ENCODE data around the gene STPG1.

Gene STPG1

DNA sequence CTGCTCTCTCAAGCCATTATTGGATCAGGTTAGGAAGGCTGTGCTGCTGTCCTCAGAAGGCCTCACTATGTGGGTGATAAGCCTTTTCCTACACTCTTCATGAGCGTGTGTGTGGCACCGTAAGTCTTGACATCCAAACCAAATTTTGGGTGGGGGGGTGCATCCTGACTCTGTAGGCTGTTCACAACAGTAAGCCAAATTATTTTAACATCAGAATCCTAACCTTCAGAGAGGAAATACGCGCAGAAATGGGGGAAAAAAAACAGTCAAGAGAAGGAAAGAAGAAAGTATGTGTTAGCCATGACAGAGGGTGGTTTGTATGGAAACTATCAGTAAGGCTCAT is 21.0 kb downstream of the STPG1 start:
- Histone ChIP-seq H3K4me1 (no peaks in the 10 kb centered on the region), H3K36me3 (ENCODE audit: control insufficient read depth, insufficient read depth, low read length) (no peaks in the 10 kb centered on the region), H3K9me3 (ENCODE audit: control insufficient read depth, low read length) (no peaks in the 10 kb centered on the region), H3K79me2 (no peaks in the 10 kb centered on the region), H3K9ac (no peak overlapping the region), H3K27ac (peak overlapping the region; percentile 72), H3K4me3 (ENCODE audit: low read depth, low read length) (no peak overlapping the region), H3K27me3 (ENCODE audit: control insufficient read depth, insufficient read depth, low read length) (no peaks in the 10 kb centered on the region), H3K4me2 (ENCODE audit: low read length) (no peak overlapping the region), H2AFZ (no peak overlapping the region)
- TF ChIP-seq CTCF (IDR thresholded peaks at IDR 0.05): no peak

- H2AFZ ChIP-seq: no peak overlapping the region
- TF ChIP-seq CTCF (IDR thresholded peaks at IDR 0.05): peak; percentile 37
- H3K27me3 ChIP-seq (ENCODE audit: control insufficient read depth, insufficient read depth, low read length): no peaks in the 10 kb centered on the region
- H3K27ac ChIP-seq: peak overlapping the region; percentile 72
- H3K36me3 ChIP-seq (ENCODE audit: control insufficient read depth, insufficient read depth, low read length): no peaks in the 10 kb centered on the region
- H3K9ac ChIP-seq: no peak overlapping the region
- no peaks in the 10 kb centered on the region for H3K9me3 ChIP-seq (ENCODE audit: control insufficient read depth, low read length)
- no peak overlapping the region for H3K4me3 ChIP-seq (ENCODE audit: low read depth, low read length)
- H3K79me2 ChIP-seq: no peaks in the 10 kb centered on the region
- peak overlapping the region; percentile 14 for H3K4me2 ChIP-seq (ENCODE audit: low read length)
- no peaks in the 10 kb centered on the region for H3K4me1 ChIP-seq
Measured at GRCh38 chr1:24391882-24392603, 21.5 kb downstream of the STPG1 start.

DNA sequence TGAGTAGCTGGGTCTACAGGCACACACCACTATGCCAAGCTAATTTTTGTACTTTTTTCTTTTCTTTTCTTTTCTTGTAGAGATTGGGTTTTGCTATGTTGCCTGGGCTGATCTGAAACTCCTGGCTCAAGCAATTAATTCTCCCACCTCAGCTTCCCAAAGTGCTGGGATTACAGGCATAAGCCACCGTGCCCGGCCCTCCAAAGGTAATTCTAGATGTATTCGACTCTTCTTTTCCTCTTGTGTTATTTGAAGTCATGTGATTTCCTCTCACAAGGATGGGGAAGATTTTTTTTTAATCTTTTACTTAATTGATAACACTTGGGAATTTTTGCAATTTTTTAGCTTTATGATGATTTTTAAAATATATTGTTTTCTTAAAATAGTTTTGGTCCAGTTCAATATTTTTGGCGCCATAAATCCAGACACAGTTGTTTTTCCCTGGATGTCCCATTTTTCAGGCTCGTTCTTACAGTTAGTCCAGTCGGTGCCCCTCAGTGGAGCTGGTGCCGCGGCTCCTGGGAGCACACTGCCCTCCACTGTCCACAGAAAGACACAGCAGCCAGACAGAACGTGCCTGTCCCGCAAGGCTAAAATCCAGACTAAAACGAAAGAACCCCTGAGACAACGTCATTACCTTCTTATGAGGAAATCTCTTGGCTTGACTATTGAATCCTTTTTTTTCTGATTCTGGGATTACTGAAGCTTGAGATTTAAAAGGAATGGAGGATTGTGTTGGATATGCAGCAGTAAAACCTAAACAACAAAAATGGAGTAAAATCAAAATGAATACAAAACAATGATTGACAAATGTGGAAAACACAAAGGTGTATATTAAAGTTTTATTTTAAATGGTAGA is 22.4 kb downstream of the STPG1 start:
- peak overlapping the region; percentile 14 for H3K4me2 ChIP-seq (ENCODE audit: low read length)
- peak; percentile 82 for TF ChIP-seq CTCF (IDR thresholded peaks at IDR 0.05)
- no peaks in the 10 kb centered on the region for H3K9me3 ChIP-seq (ENCODE audit: control insufficient read depth, low read length)
- no peak overlapping the region for H3K9ac ChIP-seq
- no peak overlapping the region for H2AFZ ChIP-seq
- no peaks in the 10 kb centered on the region for H3K27me3 ChIP-seq (ENCODE audit: control insufficient read depth, insufficient read depth, low read length)
- peak overlapping the region; percentile 18 for H3K4me3 ChIP-seq (ENCODE audit: low read depth, low read length)
- no peaks in the 10 kb centered on the region for H3K4me1 ChIP-seq
- H3K79me2 ChIP-seq: no peaks in the 10 kb centered on the region
- H3K36me3 ChIP-seq (ENCODE audit: control insufficient read depth, insufficient read depth, low read length): no peaks in the 10 kb centered on the region
- peak overlapping the region; percentile 72 for H3K27ac ChIP-seq

DNA sequence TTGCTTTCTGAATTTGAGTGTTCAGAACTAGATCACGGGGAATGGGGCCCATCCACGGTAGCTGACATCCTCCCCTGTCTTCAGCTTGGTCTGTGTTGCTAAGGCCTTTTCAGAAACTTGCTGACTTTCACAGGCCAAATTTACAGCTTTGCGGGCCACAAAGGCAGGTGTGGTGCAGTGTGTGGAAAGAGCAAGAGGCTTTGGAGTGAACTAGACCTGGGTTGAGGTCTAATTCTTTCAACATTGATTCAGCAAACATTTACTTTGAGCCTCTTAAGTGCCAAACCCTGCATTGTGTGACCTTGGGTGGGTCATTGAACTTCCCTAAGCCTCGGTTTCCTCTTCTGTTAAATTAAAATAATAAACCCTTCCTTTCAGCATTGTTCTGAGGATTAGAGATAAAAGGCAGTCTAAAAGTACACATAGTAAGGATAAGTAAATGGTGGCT is 24.3 kb downstream of the STPG1 start:
- Histone ChIP-seq H2AFZ (no peak overlapping the region), H3K4me2 (ENCODE audit: low read length) (no peak overlapping the region), H3K36me3 (ENCODE audit: control insufficient read depth, insufficient read depth, low read length) (no peaks in the 10 kb centered on the region), H3K4me1 (no peaks in the 10 kb centered on the region), H3K9ac (no peak overlapping the region), H3K27me3 (ENCODE audit: control insufficient read depth, insufficient read depth, low read length) (no peaks in the 10 kb centered on the region), H3K9me3 (ENCODE audit: control insufficient read depth, low read length) (no peaks in the 10 kb centered on the region), H3K27ac (no peak overlapping the region), H3K4me3 (ENCODE audit: low read depth, low read length) (no peak overlapping the region), H3K79me2 (no peaks in the 10 kb centered on the region)
- TF ChIP-seq CTCF (IDR thresholded peaks at IDR 0.05): no peak
